NT2/D1 (cell line): ENCODE measurements around the gene CTSZ.

ENCODE experiments used
- SUZ12 ChIP-seq: IDR thresholded peaks from 2 replicates; pipeline ENCODE4 v1.6.1; 2011; ENCODE audit not compliant: insufficient read length, insufficient read depth; ENCODE audit errors: extremely low read depth
- YY1 ChIP-seq: IDR thresholded peaks from 2 replicates; pipeline ENCODE4 v1.6.1; 2011; ENCODE audit not compliant: insufficient read length, insufficient read depth

- TF ChIP-seq SUZ12 (no peak), YY1 (no peak)
Observed at GRCh38 chr20:58995461-58996225, 11.4 kb downstream of the CTSZ start.
